Measurements from ENCODE around the gene RASAL3.
"Not testable (repeated sequence)": the region's sequence is repeated elsewhere in the genome, so short reads cannot be mapped to it uniquely, and the experiment has no call there.

DNA sequence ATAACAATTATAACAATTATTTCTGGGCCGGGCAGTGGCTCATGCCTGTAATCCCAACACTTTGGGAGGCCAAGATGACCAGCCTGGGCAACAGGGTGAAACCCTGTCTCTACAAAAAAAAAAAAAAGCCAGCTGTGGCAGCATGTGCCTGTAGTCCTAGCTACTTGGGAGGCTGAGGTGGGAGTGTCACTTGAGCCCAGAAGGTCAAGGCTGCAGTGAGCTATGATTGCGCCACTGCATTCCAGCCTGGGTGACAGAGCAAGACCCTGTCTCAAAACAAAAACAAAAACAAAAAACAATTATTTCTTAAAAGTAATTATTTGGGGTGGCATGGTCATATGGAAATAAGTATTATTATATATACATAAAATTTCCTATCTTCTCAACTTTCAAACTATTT is 53.0 kb downstream of the RASAL3 start:
- TF ChIP-seq POLR2A (IDR thresholded peaks at IDR 0.05): not testable (repeated sequence)
- TF ChIP-seq, protein P1, sequence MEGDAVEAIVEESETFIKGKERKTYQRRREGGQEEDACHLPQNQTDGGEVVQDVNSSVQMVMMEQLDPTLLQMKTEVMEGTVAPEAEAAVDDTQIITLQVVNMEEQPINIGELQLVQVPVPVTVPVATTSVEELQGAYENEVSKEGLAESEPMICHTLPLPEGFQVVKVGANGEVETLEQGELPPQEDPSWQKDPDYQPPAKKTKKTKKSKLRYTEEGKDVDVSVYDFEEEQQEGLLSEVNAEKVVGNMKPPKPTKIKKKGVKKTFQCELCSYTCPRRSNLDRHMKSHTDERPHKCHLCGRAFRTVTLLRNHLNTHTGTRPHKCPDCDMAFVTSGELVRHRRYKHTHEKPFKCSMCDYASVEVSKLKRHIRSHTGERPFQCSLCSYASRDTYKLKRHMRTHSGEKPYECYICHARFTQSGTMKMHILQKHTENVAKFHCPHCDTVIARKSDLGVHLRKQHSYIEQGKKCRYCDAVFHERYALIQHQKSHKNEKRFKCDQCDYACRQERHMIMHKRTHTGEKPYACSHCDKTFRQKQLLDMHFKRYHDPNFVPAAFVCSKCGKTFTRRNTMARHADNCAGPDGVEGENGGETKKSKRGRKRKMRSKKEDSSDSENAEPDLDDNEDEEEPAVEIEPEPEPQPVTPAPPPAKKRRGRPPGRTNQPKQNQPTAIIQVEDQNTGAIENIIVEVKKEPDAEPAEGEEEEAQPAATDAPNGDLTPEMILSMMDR (IDR thresholded peaks at IDR 0.05): not testable (repeated sequence)
